ENCODE results near the gene PHF5A. TPM values are rescaled to one million over a fixed set of nuclear protein-coding genes. Genes with fewer than 3 reads are reported as not detected.

The PHF5A gene
- total RNA-seq, 2 experiments from 2014 or later, result 41.3 to 44.2 TPM

DNA sequence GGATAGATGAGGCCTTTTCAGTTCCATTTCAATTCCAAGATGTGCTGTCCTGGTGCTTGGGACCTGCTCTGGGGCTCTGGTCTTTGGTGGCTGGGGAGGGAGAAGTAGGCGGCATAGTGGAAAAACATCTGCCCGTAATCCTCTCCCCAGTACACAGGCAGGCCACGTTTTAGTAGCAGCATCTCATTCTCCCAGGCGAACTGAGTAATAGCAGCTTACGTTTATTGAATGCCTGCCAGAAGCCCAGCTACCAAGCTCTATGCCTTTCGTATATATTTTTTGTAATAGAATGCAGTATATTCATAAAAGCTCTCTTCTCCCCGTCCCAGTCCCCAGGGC is 11.9 kb upstream of the PHF5A start:
- Histone ChIP-seq H3K4me1 (ENCODE audit: insufficient read depth, low read length) (peaks cover 16% of the 10 kb centered on the region), H3K36me3 (ENCODE audit: insufficient read depth, low read length) (peaks cover 25% of the 10 kb centered on the region), H3K27ac (ENCODE audit: low read depth in 1 of 2, low read length in 2 of 2) (no peak overlapping the region), H3K4me3 (ENCODE audit: low read length) (no peak overlapping the region), H3K9me3 (ENCODE audit: control insufficient read depth in 1 of 2, insufficient read depth in 1 of 2, low read length in 2 of 2) (no peaks in the 10 kb centered on the region), H3K27me3 (ENCODE audit: control insufficient read depth in 1 of 2, insufficient read depth in 2 of 2, low read length in 2 of 2) (no peaks in the 10 kb centered on the region)
- TF ChIP-seq, protein P1, sequence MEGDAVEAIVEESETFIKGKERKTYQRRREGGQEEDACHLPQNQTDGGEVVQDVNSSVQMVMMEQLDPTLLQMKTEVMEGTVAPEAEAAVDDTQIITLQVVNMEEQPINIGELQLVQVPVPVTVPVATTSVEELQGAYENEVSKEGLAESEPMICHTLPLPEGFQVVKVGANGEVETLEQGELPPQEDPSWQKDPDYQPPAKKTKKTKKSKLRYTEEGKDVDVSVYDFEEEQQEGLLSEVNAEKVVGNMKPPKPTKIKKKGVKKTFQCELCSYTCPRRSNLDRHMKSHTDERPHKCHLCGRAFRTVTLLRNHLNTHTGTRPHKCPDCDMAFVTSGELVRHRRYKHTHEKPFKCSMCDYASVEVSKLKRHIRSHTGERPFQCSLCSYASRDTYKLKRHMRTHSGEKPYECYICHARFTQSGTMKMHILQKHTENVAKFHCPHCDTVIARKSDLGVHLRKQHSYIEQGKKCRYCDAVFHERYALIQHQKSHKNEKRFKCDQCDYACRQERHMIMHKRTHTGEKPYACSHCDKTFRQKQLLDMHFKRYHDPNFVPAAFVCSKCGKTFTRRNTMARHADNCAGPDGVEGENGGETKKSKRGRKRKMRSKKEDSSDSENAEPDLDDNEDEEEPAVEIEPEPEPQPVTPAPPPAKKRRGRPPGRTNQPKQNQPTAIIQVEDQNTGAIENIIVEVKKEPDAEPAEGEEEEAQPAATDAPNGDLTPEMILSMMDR (IDR thresholded peaks at IDR 0.05), result no peak
- intact Hi-C loops (cut with DNase I, micrococcal nuclease), result no loop called here
- Mint-ChIP-seq H3K36me3 (ENCODE audit: low read depth) (peaks cover 11% of the 10 kb centered on the region), H3K27ac (no peak overlapping the region), H3K9me3 (no peaks in the 10 kb centered on the region), H3K4me1 (ENCODE audit: low read depth) (peaks cover 44% of the 10 kb centered on the region), H3K4me3 (no peak overlapping the region), H3K27me3 (no peaks in the 10 kb centered on the region)
- ATAC-seq (ENCODE audit: poor library complexity) (no peak), DNase-seq (no peak)
- CTCF ChIA-PET, result no interaction called here
- POLR2A ChIA-PET, result no interaction called here

DNA sequence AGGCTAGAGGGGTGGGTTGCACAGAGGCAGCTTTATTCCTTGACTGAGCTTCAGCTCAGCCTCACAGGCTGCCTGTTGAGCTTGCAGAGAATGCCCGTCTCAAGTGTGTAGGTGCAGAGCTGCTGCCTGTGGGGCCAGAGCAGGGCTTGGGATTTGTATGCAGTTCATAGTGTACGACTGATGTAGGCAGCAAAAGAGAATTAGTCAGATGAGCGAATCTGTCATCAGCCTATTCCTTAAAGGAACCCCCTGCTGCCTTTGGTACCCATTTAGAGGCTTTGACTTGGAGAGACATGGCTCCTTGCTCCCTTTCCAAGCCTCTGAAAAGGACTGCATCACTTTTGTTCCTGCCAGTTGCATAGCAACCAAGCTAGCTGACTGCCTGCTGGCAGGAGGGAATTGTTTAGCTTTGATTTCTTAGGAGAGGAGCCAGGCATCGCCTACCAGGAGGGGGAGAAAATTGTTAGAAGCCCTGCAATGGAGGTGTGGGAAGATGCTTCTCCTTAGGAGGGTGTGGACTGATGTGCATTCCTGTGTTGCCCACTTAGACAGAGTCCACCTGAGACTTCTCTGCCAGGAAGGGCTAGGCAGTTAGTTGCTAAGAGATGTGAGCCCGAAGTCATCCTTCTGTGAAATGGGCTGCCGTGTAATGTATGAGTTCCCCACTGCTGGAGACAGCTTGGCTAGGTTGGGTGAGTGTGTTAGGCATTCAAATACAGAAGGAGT is 11.3 kb upstream of the PHF5A start:
- no peaks in the 10 kb centered on the region for H3K9me3 ChIP-seq (ENCODE audit: control insufficient read depth in 1 of 2, insufficient read depth in 1 of 2, low read length in 2 of 2)
- H3K4me3 ChIP-seq (ENCODE audit: low read length), result no peak overlapping the region
- Mint-ChIP-seq H3K27me3 (no peaks in the 10 kb centered on the region), H3K4me1 (ENCODE audit: low read depth) (peaks cover 44% of the 10 kb centered on the region), H3K4me3 (no peak overlapping the region), H3K36me3 (ENCODE audit: low read depth) (peaks cover 11% of the 10 kb centered on the region), H3K9me3 (no peaks in the 10 kb centered on the region), H3K27ac (no peak overlapping the region)
- intact Hi-C loops (cut with DNase I, micrococcal nuclease), result loop anchor here in 1 of 2 experiments (5.0 kb wide), 1 partner anchor 42 kb away; no protein-coding TSS in a partner anchor
- H3K36me3 ChIP-seq (ENCODE audit: insufficient read depth, low read length), result peaks cover 28% of the 10 kb centered on the region
- CTCF ChIA-PET, result no interaction called here
- POLR2A ChIA-PET, result no interaction called here
- TF ChIP-seq, protein P1 (IDR thresholded peaks at IDR 0.05), result no peak
- H3K4me1 ChIP-seq (ENCODE audit: insufficient read depth, low read length), result peaks cover 16% of the 10 kb centered on the region
- no peak for ATAC-seq (ENCODE audit: poor library complexity)
- no peak overlapping the region for H3K27ac ChIP-seq (ENCODE audit: low read depth in 1 of 2, low read length in 2 of 2)
- H3K27me3 ChIP-seq (ENCODE audit: control insufficient read depth in 1 of 2, insufficient read depth in 2 of 2, low read length in 2 of 2), result no peaks in the 10 kb centered on the region
- no peak for DNase-seq

DNA sequence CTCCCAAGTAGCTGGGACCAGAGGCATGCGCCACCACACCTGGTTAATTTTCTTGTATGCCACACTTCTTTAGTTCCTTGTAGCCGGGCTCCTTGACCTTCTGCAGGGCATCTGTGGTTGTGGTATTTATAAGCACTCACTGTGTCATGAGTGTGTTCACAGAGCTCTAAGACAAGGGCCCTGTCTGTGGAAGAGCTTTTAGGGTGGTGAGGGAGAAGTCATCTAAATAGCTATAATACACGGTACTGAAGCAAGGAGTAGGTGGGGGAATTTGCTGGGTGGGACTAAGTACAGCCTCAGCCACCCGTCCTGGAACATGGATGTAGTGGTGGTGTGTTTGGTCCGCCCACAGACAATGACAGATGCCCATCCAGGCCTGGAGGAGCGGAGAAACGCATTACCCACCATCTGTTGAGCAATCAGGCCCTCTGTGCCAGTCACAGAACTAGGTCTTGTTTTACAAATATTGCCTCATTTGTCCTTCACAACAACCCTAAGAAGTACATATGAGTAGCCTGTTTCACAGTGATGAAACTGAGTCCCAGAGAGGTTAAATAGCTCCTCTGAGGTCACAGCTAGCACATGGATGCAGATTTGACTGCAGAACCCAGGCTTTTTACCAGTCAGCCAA is 10.5 kb upstream of the PHF5A start:
- Mint-ChIP-seq H3K4me1 (ENCODE audit: low read depth) (peaks cover 40% of the 10 kb centered on the region), H3K27me3 (no peaks in the 10 kb centered on the region), H3K9me3 (no peaks in the 10 kb centered on the region), H3K36me3 (ENCODE audit: low read depth) (peaks cover 11% of the 10 kb centered on the region), H3K27ac (no peak overlapping the region), H3K4me3 (no peak overlapping the region)
- H3K27me3 ChIP-seq (ENCODE audit: control insufficient read depth in 1 of 2, insufficient read depth in 2 of 2, low read length in 2 of 2), result no peaks in the 10 kb centered on the region
- TF ChIP-seq, protein P1 (IDR thresholded peaks at IDR 0.05), result no peak
- H3K4me1 ChIP-seq (ENCODE audit: insufficient read depth, low read length), result peaks cover 16% of the 10 kb centered on the region
- ATAC-seq (ENCODE audit: poor library complexity) (no peak), DNase-seq (no peak)
- POLR2A ChIA-PET, result interaction anchor here (1.1 kb wide), 1 partner anchor 10 kb away, joined by 4 read pairs; the partner anchor contains the start of genes ACO2 and PHF5A
- H3K4me3 ChIP-seq (ENCODE audit: low read length), result no peak overlapping the region
- CTCF ChIA-PET, result no interaction called here
- intact Hi-C loops (cut with DNase I, micrococcal nuclease), result loop anchor here in 1 of 2 experiments (5.0 kb wide), 1 partner anchor 43 kb away; no protein-coding TSS in a partner anchor
- peaks cover 29% of the 10 kb centered on the region for H3K36me3 ChIP-seq (ENCODE audit: insufficient read depth, low read length)
- H3K9me3 ChIP-seq (ENCODE audit: control insufficient read depth in 1 of 2, insufficient read depth in 1 of 2, low read length in 2 of 2), result no peaks in the 10 kb centered on the region
- H3K27ac ChIP-seq (ENCODE audit: low read depth in 1 of 2, low read length in 2 of 2), result no peak overlapping the region
